ENCODE results near the gene GAB4.

DNA sequence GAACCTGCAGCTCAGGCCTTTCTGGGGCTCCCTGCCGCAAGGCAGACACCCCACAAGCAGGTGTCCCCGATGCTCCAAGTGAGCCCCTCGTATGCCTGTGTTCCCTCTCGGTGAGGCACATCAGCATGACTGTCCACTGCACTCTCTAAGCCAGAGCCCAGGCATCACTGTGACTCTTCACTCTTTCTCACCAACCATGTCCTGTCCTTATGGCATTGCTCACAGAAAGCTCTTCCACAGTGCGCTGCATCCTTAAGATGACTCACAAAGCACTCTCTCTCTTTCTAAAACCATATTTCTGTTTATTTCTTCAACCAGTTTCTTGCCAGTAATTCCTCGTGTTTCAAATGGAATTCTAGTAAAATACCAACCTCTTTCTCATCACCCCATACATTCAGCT, 18.1 kb downstream of the GAB4 start:
- TF ChIP-seq, protein P1, sequence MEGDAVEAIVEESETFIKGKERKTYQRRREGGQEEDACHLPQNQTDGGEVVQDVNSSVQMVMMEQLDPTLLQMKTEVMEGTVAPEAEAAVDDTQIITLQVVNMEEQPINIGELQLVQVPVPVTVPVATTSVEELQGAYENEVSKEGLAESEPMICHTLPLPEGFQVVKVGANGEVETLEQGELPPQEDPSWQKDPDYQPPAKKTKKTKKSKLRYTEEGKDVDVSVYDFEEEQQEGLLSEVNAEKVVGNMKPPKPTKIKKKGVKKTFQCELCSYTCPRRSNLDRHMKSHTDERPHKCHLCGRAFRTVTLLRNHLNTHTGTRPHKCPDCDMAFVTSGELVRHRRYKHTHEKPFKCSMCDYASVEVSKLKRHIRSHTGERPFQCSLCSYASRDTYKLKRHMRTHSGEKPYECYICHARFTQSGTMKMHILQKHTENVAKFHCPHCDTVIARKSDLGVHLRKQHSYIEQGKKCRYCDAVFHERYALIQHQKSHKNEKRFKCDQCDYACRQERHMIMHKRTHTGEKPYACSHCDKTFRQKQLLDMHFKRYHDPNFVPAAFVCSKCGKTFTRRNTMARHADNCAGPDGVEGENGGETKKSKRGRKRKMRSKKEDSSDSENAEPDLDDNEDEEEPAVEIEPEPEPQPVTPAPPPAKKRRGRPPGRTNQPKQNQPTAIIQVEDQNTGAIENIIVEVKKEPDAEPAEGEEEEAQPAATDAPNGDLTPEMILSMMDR (IDR thresholded peaks at IDR 0.05): no peak
- TF ChIP-seq POLR2A (IDR thresholded peaks at IDR 0.05): no peak
